GM23248 (cell line): ENCODE measurements around the gene PRKCA. TPM values are rescaled to one million over a fixed set of nuclear protein-coding genes. Genes with fewer than 3 reads are reported as not detected.

Experiments used
- DNase-seq: peaks from one replicate; pipeline ENCODE4 v3.0.0-alpha.2; 2015
- H2AFZ ChIP-seq: fragments of 200-600 bp; sonication (generic); 2 replicates; pipeline ENCODE4 v1.6.1; 2016; ENCODE audit warnings: antibody characterized with exemption
- H3F3A ChIP-seq: fragments of 200-600 bp; sonication (generic); 2 replicates; pipeline ENCODE4 v1.6.1; 2016; ENCODE audit warnings: mild to moderate bottlenecking, antibody characterized with exemption, mixed run types; ENCODE audit not compliant: insufficient read depth
- H3K27ac ChIP-seq: fragments of 200-600 bp; sonication (generic); 2 replicates; pipeline ENCODE4 v1.5.1; 2016; ENCODE audit warnings: mild to moderate bottlenecking
- H3K27me3 ChIP-seq: fragments of 200-600 bp; sonication (generic); replicated peaks from 2 replicates; pipeline ENCODE4 v1.6.1; 2016; ENCODE audit warnings: mild to moderate bottlenecking; ENCODE audit not compliant: insufficient read depth
- H3K36me3 ChIP-seq: fragments of 200-600 bp; sonication (generic); 2 replicates; pipeline ENCODE4 v1.6.1; 2016; ENCODE audit warnings: low read depth, mild to moderate bottlenecking
- H3K4me1 ChIP-seq: fragments of 200-600 bp; sonication (generic); 2 replicates; pipeline ENCODE4 v1.6.1; 2016; ENCODE audit warnings: mild to moderate bottlenecking; ENCODE audit not compliant: insufficient read depth
- H3K4me2 ChIP-seq: fragments of 200-600 bp; sonication (generic); one replicate; pipeline ENCODE4 v1.6.1; 2016; ENCODE audit warnings: mild to moderate bottlenecking; ENCODE audit not compliant: unreplicated experiment
- H3K4me3 ChIP-seq: fragments of 200-600 bp; sonication (generic); 2 replicates; pipeline ENCODE4 v1.5.1; 2016; ENCODE audit warnings: mild to moderate bottlenecking
- H3K79me2 ChIP-seq: fragments of 200-600 bp; sonication (generic); 2 replicates; pipeline ENCODE4 v1.6.1; 2016; ENCODE audit warnings: mild to moderate bottlenecking; ENCODE audit not compliant: insufficient read depth
- H3K9ac ChIP-seq: fragments of 200-600 bp; sonication (generic); 2 replicates; pipeline ENCODE4 v1.6.1; 2016; ENCODE audit warnings: mild to moderate bottlenecking
- H3K9me2 ChIP-seq: fragments of 200-600 bp; sonication (generic); 2 replicates; pipeline ENCODE4 v1.6.1; 2016; ENCODE audit warnings: mixed run types, mild to moderate bottlenecking, moderate library complexity; ENCODE audit not compliant: insufficient read depth
- H3K9me3 ChIP-seq: fragments of 200-600 bp; sonication (generic); one replicate; pipeline ENCODE4 v1.6.1; 2017; ENCODE audit warnings: low read depth
- H4K20me1 ChIP-seq: fragments of 200-600 bp; sonication (generic); 2 replicates; pipeline ENCODE4 v1.6.0; 2016; ENCODE audit not compliant: insufficient read depth
- EZH2 ChIP-seq: fragments of 200-600 bp; sonication (generic); IDR thresholded peaks from 2 replicates; pipeline ENCODE4 v1.6.1; 2018; ENCODE audit warnings: antibody characterized with exemption, mild to moderate bottlenecking; ENCODE audit not compliant: insufficient read depth, poor library complexity, severe bottlenecking
- EZH2phosphoT487 ChIP-seq: fragments of 200-600 bp; sonication (generic); IDR thresholded peaks from 2 replicates; pipeline ENCODE4 v1.6.1; 2018; ENCODE audit warnings: antibody characterized with exemption, moderate library complexity, mild to moderate bottlenecking, low read depth; ENCODE audit not compliant: insufficient read depth
- WGBS, 2 experiments: methylation state at CpG; one replicate each; pipeline ENCODE4 v1.1.6; 2015 to 2017; ENCODE audit warnings: low lambda C conversion rate in 2 of 2, low coverage in 1 of 2; ENCODE audit errors: missing lambda C conversion rate in 2 of 2; 5-methylcytosine and 5-hydroxymethylcytosine counted together
- in situ Hi-C: fragments of 300-500 bp; cut with MboI; formaldehyde crosslinking; loops from 2 replicates; pipeline ENCODE4 v1.15.0; 2020
- polyA plus RNA-seq: library from polyadenylated mRNA; unstranded; fragments of >200 nt; fragmentation: Nextera tagmentation; extraction: Ambion mirVana; gene quantifications from 2 replicates; pipeline ENCODE4 v1.2.1, GENCODE V29; 2016
- total RNA-seq: library from RNA; depleted of rRNA; stranded (reverse); fragments of >200 nt; shearing (Covaris generic); gene quantifications from 2 replicates; pipeline ENCODE4 v1.2.3, GENCODE V29; 2014

PRKCA gene
- total and polyA plus RNA-seq, 2 experiments from 2014 or later: 17.3 to 28.5 TPM

DNA sequence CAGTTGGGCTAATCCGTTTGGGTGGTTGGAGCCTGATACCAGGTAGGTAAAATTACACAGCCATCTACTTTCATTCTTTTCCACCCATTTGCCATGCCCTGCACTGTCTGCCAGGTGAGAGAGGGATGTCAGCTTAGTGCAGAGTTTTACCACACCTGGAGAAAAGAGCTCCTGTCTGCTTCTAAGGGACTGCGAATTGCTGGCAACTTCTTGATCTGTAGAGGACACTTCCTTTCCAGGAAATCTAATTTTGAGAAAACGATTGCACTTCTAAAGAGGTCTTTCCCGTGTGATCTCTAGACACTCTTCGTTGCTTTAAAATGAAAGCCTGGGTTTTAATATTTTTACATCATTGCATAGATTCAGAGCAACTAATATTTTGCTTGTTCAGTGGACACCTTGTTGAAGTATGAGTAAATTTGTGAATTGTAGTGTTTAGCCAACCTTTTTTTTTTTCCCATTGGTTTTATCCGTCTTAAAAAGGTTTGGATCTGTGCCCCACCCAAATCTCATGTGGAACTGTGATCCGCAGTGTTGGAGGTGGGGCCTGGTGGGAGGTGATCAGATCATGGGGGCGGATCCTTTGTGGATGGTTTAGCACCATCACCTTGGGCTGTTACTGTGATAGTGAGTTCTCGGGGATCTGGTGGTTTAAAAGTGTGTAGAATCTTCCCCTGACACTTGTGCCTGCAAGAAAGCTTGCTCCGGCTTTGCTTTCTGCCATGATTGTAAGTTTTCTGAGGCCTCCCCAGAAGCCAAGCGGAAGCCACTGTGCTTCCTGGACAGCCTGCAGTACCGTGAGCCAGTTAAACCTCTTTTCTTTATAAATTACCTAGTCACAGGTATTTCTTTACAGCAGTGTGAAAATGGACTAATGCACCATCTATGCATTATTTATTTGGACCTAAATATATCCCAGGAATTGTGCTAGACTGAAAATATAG lies 104.6 kb downstream of the PRKCA start:
- Histone ChIP-seq H3F3A (peaks cover 4% of the 10 kb centered on the region; the same call in 1 of the 2 replicates), H3K9me3 (no peaks in the 10 kb centered on the region), H2AFZ (no peak overlapping the region), H3K36me3 (no peaks in the 10 kb centered on the region), H3K4me3 (no peak overlapping the region), H4K20me1 (peaks cover 8% of the 10 kb centered on the region; the same call in 1 of the 2 replicates), H3K4me2 (no peak overlapping the region), H3K27me3 (no peaks in the 10 kb centered on the region), H3K9ac (no peak overlapping the region), H3K79me2 (peaks cover 100% of the 10 kb centered on the region), H3K27ac (no peak overlapping the region), H3K9me2 (no peaks in the 10 kb centered on the region), H3K4me1 (peaks cover 7% of the 10 kb centered on the region; the same call in 1 of the 2 replicates)
- WGBS, 2 experiments: 95 to 97% methylated on average over 12 of the region's 12 CpGs
- DNase-seq: no peak
- TF ChIP-seq EZH2phosphoT487: no peak
- TF ChIP-seq EZH2: no peak
- in situ Hi-C loops: no loop called here

DNA sequence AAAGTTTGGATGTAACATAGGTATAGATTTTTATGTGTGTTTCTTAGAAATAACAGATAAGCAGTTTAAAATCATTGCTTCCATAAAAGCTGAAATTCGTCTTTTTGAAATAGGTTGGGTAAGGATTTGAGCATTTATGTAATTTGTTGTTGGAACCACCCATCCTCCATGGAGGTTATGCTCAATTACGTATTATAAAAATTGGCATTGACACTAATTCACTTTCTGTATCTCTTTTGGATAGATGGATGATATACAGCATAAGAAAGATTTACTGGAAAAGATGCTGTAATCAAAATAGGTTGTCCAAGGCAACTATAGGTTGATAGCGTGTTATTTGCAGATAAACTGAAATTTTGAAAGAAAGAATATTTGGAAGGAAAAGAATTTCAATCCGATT lies 105.5 kb downstream of the PRKCA start:
- 95 to 97% methylated on average over 4 of the region's 4 CpGs for WGBS, 2 experiments
- TF ChIP-seq EZH2phosphoT487 (no peak), EZH2 (no peak)
- Histone ChIP-seq H3K9me3 (no peaks in the 10 kb centered on the region), H3K36me3 (no peaks in the 10 kb centered on the region), H3K27ac (no peak overlapping the region), H2AFZ (no peak overlapping the region), H3K4me1 (peaks cover 7% of the 10 kb centered on the region; the same call in 1 of the 2 replicates), H4K20me1 (peaks cover 3% of the 10 kb centered on the region; the same call in 1 of the 2 replicates), H3F3A (peaks cover 4% of the 10 kb centered on the region; the same call in 1 of the 2 replicates), H3K4me3 (no peak overlapping the region), H3K27me3 (no peaks in the 10 kb centered on the region), H3K9ac (no peak overlapping the region), H3K9me2 (no peaks in the 10 kb centered on the region), H3K4me2 (no peak overlapping the region), H3K79me2 (peaks cover 100% of the 10 kb centered on the region)
- no peak for DNase-seq
- in situ Hi-C loops: no loop called here

DNA sequence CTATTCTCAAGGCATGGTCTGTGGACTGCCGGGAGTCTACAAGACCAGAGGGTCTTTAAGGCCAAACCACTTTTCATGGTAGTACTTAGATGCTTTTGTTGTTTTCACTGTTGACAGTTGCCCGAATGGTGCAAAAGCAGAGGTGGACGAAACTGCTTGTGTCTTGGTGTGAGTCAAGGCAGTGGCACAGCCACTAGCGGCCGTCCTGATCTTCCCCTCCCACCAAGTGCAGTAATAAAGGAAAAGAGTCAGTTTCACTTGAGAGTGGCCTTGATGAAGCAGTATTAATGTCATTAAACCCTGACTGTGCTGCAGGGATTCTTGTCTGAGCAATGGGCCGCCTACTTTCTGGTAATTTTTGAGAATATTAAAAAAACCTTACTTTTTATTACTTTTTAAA lies 109.1 kb downstream of the PRKCA start:
- H3K9me3 ChIP-seq: no peaks in the 10 kb centered on the region
- H3K4me3 ChIP-seq: no peak overlapping the region

DNA sequence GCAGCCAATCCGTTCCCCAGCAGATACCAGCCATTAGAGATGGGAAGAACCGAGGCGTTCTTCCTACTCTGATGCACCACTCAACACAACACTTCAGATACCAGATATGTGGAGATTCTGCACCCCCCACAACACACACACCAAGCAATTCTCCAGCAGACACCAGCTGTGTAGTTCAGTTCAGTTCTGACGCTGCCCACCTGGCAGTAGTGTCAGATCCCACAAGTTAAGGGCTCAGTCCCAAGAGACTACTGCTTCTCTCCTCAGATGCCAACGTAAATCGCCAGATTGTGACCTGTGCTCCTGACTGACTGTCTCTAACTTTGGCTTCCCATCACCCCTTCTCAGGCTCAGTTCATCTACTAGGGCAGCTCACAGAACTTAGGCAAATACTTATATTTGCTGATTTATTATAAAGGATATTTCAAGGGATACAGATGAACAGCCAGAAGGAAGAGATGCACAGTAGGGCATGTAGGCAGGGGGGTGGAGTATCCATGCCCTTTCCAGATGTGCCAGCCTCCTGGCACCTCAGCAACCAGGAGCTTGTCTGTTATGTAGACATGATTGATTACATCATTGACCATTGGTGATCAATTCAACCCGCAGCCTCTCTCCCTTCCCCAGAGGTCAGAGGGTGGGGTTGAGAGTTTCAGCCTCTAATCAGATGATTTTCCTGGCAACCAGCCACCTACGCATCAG lies 110.6 kb downstream of the PRKCA start:
- no peaks in the 10 kb centered on the region for H3K4me1 ChIP-seq
- H3K79me2 ChIP-seq: peaks cover 100% of the 10 kb centered on the region
- 98% methylated on average over 8 of the region's 8 CpGs for WGBS, 2 experiments
- no peaks in the 10 kb centered on the region for H3K9me3 ChIP-seq
- H3F3A ChIP-seq: no peaks in the 10 kb centered on the region; the same call in 1 of the 2 replicates
- no peak for DNase-seq
- no peak overlapping the region for H3K4me2 ChIP-seq
- no peak overlapping the region for H3K4me3 ChIP-seq
- in situ Hi-C loops: no loop called here
- H3K9me2 ChIP-seq: no peaks in the 10 kb centered on the region
- H2AFZ ChIP-seq: no peak overlapping the region
- no peaks in the 10 kb centered on the region for H3K27me3 ChIP-seq
- H3K36me3 ChIP-seq: no peaks in the 10 kb centered on the region
- no peaks in the 10 kb centered on the region for H4K20me1 ChIP-seq
- H3K9ac ChIP-seq: no peak overlapping the region
- TF ChIP-seq EZH2phosphoT487 (no peak), EZH2 (no peak)
- no peak overlapping the region for H3K27ac ChIP-seq

More for the DNA sequence above, 109.1 kb downstream of the PRKCA start:
- Histone ChIP-seq H2AFZ (no peak overlapping the region), H3K4me2 (no peak overlapping the region), H3K79me2 (peaks cover 100% of the 10 kb centered on the region), H3K36me3 (no peaks in the 10 kb centered on the region), H3K4me1 (no peaks in the 10 kb centered on the region), H3K27ac (no peak overlapping the region), H3K27me3 (no peaks in the 10 kb centered on the region), H3K9me2 (no peaks in the 10 kb centered on the region), H3K9ac (no peak overlapping the region), H3F3A (peaks cover 4% of the 10 kb centered on the region), H4K20me1 (no peaks in the 10 kb centered on the region)
- no peak for DNase-seq
- in situ Hi-C loops: no loop called here
- WGBS, 2 experiments: 90 to 96% methylated on average over 6 of the region's 6 CpGs
- no peak for TF ChIP-seq EZH2phosphoT487
- TF ChIP-seq EZH2: no peak
